HL-60 (cell line): ENCODE measurements around the gene MYLK2.

Source experiments
- DNase-seq, 2 experiments: peaks; one replicate each; pipeline ENCODE4 v3.0.0-alpha.2; 2010 to 2020; ENCODE audit warnings: low read depth in 1 of 2, low spot score in 1 of 2
- H3K27ac ChIP-seq: fragments of 250-450 bp; sonication (Bioruptor Pico); replicated peaks from 2 replicates; pipeline ENCODE4 v1.5.1; 2020; ENCODE audit warnings: mild to moderate bottlenecking, moderate library complexity
- H3K27me3 ChIP-seq: fragments of 250-450 bp; sonication (Bioruptor Pico); 2 replicates; pipeline ENCODE4 v1.5.1; 2021; ENCODE audit warnings: mild to moderate bottlenecking, moderate library complexity; ENCODE audit not compliant: insufficient read depth, poor library complexity, severe bottlenecking
- H3K4me3 ChIP-seq: replicated peaks from 2 replicates; pipeline ENCODE4 v1.5.1; 2011; ENCODE audit warnings: mild to moderate bottlenecking, control low read depth, low read length; ENCODE audit not compliant: insufficient read depth
- GABPA ChIP-seq: IDR thresholded peaks from 2 replicates; pipeline ENCODE4 v1.6.1; 2012; ENCODE audit warnings: low read depth
- POLR2AphosphoS5 ChIP-seq: IDR thresholded peaks from 2 replicates; pipeline ENCODE4 v1.6.1; 2012; ENCODE audit warnings: low read depth
- SPI1 ChIP-seq: IDR thresholded peaks from 2 replicates; pipeline ENCODE4 v1.6.1; 2012; ENCODE audit warnings: low read depth, mild to moderate bottlenecking, borderline replicate concordance
- TF ChIP-seq, protein P1 (sequence below): IDR thresholded peaks from one replicate; pipeline ENCODE4 v1.5.1; 2011; ENCODE audit warnings: low read length, control low read depth, inconsistent platforms; ENCODE audit not compliant: insufficient read depth
- TF ChIP-seq, protein P2 (sequence below): IDR thresholded peaks from 2 replicates; pipeline ENCODE4 v1.6.1; 2012; ENCODE audit warnings: low read depth; ENCODE audit not compliant: insufficient replicate concordance

Gene MYLK2

DNA sequence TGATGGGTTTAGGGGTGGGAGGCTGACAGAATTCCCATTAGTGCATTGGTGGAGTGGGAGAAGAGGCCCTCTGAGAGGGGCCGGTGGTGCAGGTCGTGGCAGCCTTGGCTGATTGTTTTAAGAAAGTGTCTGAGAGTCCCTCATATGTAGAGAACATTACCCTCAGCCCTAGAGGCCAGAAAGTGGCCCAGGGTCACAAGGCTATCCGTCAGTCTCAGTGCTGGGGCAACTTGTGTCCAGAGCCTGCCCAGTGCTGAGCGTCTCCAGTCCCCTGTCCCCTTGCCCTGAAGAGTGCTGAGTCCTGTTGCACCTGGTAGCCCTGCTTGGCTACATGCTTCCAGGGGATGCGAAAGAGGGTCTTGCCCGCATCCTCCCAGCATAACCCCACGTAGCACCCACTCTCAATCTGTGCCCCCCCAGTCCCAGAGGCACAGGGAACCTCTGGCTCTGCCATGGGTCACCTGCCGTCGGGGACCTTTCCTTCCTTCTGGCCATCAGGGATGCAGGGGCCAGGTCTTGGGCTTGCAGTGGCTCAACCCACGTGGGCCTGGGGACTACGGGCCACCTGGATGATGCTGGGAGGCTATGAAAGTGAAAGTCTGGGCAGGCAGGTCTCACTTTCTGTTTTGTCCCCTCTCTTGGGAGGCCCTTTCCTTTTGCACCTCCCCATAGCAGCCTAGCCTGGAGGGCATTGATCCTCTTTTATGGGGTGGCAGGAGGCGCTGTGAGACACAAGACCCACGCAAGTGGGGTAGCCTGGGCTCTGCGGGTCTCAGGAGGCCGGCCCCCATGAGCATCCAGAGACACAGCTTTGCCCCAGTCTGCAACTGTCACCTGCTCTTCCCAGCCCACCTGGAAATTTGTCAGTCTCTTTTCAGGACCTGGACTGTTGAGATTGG lies 39.0 kb downstream of the MYLK2 start:
- Histone ChIP-seq H3K4me3 (no peak overlapping the region), H3K27ac (no peak overlapping the region), H3K27me3 (peaks cover 33% of the 10 kb centered on the region)
- TF ChIP-seq GABPA (no peak), SPI1 (no peak), POLR2AphosphoS5 (no peak)
- TF ChIP-seq, protein P1, sequence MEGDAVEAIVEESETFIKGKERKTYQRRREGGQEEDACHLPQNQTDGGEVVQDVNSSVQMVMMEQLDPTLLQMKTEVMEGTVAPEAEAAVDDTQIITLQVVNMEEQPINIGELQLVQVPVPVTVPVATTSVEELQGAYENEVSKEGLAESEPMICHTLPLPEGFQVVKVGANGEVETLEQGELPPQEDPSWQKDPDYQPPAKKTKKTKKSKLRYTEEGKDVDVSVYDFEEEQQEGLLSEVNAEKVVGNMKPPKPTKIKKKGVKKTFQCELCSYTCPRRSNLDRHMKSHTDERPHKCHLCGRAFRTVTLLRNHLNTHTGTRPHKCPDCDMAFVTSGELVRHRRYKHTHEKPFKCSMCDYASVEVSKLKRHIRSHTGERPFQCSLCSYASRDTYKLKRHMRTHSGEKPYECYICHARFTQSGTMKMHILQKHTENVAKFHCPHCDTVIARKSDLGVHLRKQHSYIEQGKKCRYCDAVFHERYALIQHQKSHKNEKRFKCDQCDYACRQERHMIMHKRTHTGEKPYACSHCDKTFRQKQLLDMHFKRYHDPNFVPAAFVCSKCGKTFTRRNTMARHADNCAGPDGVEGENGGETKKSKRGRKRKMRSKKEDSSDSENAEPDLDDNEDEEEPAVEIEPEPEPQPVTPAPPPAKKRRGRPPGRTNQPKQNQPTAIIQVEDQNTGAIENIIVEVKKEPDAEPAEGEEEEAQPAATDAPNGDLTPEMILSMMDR, result no peak
- TF ChIP-seq, protein P2, sequence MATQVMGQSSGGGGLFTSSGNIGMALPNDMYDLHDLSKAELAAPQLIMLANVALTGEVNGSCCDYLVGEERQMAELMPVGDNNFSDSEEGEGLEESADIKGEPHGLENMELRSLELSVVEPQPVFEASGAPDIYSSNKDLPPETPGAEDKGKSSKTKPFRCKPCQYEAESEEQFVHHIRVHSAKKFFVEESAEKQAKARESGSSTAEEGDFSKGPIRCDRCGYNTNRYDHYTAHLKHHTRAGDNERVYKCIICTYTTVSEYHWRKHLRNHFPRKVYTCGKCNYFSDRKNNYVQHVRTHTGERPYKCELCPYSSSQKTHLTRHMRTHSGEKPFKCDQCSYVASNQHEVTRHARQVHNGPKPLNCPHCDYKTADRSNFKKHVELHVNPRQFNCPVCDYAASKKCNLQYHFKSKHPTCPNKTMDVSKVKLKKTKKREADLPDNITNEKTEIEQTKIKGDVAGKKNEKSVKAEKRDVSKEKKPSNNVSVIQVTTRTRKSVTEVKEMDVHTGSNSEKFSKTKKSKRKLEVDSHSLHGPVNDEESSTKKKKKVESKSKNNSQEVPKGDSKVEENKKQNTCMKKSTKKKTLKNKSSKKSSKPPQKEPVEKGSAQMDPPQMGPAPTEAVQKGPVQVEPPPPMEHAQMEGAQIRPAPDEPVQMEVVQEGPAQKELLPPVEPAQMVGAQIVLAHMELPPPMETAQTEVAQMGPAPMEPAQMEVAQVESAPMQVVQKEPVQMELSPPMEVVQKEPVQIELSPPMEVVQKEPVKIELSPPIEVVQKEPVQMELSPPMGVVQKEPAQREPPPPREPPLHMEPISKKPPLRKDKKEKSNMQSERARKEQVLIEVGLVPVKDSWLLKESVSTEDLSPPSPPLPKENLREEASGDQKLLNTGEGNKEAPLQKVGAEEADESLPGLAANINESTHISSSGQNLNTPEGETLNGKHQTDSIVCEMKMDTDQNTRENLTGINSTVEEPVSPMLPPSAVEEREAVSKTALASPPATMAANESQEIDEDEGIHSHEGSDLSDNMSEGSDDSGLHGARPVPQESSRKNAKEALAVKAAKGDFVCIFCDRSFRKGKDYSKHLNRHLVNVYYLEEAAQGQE, result no peak
- no peak for DNase-seq

DNA sequence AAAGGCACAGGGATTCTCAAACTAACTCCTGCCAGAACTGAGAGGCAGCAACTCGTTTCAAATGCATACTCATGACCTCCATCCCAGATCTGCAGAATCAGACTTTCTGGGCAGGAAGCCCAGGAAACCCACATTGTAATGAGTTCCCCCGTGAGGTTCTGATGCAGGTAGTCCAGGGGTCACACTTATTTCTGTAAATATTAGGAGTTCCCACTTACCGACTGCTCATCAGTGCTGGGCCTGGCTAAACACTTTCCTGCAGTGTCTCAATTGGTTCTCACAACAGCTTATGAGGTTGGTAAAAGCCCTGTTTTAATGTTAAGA lies 39.6 kb downstream of the MYLK2 start:
- TF ChIP-seq, protein P2, result no peak
- TF ChIP-seq POLR2AphosphoS5 (no peak), SPI1 (no peak), GABPA (no peak)
- TF ChIP-seq, protein P1, result no peak
- no peak for DNase-seq
- Histone ChIP-seq H3K27me3 (peaks cover 35% of the 10 kb centered on the region), H3K4me3 (no peak overlapping the region), H3K27ac (no peak overlapping the region)

DNA sequence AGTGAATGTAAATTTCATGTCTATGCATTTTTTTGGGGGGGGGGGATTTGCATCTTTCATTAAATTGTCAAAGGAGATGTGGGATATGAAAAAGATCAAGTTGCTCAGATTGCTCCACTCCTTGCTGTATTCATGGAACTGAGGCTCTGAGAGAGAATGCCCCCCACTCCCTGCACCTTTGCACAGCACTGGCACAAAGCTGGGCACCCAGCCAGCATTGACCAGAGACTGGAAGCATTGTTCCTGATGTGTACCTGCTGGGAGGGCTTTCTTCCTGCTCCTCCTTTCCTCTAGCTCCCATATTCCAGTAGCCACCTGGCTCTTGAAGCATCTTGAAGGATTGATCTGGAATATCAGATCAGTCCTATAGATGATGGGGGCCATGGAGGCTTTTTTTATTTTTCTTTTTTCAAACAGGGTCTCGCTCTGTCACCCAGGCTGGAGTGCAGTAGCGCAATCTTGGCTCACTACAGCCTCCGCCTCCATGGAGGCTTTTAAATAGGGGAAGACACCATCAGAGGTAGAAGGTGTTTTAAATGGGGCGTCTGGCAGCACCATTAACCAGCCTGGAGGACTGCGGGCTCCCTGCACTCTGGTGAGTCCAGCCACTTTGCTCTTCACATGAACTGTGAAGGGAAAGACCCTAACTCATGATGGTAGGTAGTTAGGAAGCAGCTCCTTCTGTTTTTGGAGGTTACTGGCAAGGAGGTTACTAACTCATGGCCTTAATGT lies 40.3 kb downstream of the MYLK2 start:
- no peak overlapping the region for H3K27ac ChIP-seq
- DNase-seq, result no peak
- TF ChIP-seq POLR2AphosphoS5, result no peak
- no peak for TF ChIP-seq SPI1
- TF ChIP-seq, protein P2, result no peak
- TF ChIP-seq, protein P1, result no peak
- no peak for TF ChIP-seq GABPA
- H3K4me3 ChIP-seq, result no peak overlapping the region
- peaks cover 35% of the 10 kb centered on the region for H3K27me3 ChIP-seq
